Esophagus muscularis mucosa (tissue), 3 donors: ENCODE data around the gene IGF2.

ENCODE experiments used
- CTCF ChIP-seq, 3 experiments: fragments of 200-600 bp in 2 of 3; fragments of 450-650 bp in 1 of 3; sonication (generic) in 2 of 3; IDR thresholded peaks; one replicate each; pipeline ENCODE4 v1.5.1; 2017 to 2019; ENCODE audit warnings: antibody characterized with exemption in 3 of 3, mild to moderate bottlenecking in 2 of 3, moderate library complexity in 1 of 3
- POLR2A ChIP-seq: fragments of 450-650 bp; IDR thresholded peaks from one replicate; pipeline ENCODE4 v1.6.1; 2017; ENCODE audit warnings: antibody characterized with exemption, moderate library complexity, mild to moderate bottlenecking, low read depth
- POLR2AphosphoS5 ChIP-seq, 2 donors: sonication (generic); formaldehyde crosslinking; IDR thresholded peaks; one replicate each; pipeline ENCODE4 v1.6.1; 2017; ENCODE audit warnings: antibody characterized with exemption in 2 of 2

GRCh38 chr11:2186669-2187279, 47.6 kb upstream of the IGF2 start:
- TF ChIP-seq CTCF (IDR thresholded peaks at IDR 0.05) (peak in 1 of 3 experiments; percentile 39), POLR2AphosphoS5 (IDR thresholded peaks at IDR 0.05) (no peak), POLR2A (no peak)
